Upper lobe of left lung (tissue), 6 donors: ENCODE data around the gene ZSCAN9. TPM values are rescaled to one million over a fixed set of nuclear protein-coding genes. Genes with fewer than 3 reads are reported as not detected.

ENCODE experiments used
- ATAC-seq, 2 donors: fragments of 200-7000 bp; cut with Tn5 transposase; one replicate each; pipeline ENCODE4 v1.9.1; 2022; ENCODE audit warnings: mild to moderate bottlenecking in 2 of 2, moderate library complexity in 2 of 2; ENCODE audit not compliant: low FRiP score in 2 of 2
- DNase-seq, 2 donors: peaks; one replicate each; pipeline ENCODE4 v3.0.0-alpha.2; 2019 to 2020
- H3K27ac ChIP-seq, 4 donors: fragments of 200-600 bp; sonication (generic); one replicate each; pipeline ENCODE4 v1.5.1; 2016 to 2019
- H3K27me3 ChIP-seq, 4 donors: fragments of 200-600 bp; sonication (generic); one replicate each; pipeline ENCODE4 v1.5.1; 2017 to 2019
- H3K36me3 ChIP-seq, 4 donors: fragments of 200-600 bp; sonication (generic); one replicate each; pipeline ENCODE4 v1.5.1; 2016 to 2019
- H3K4me1 ChIP-seq, 4 donors: fragments of 200-600 bp; sonication (generic); one replicate each; pipeline ENCODE4 v1.5.1; 2018 to 2019
- H3K4me3 ChIP-seq, 4 donors: fragments of 200-600 bp; sonication (generic); one replicate each; pipeline ENCODE4 v1.5.1; 2017 to 2019; ENCODE audit warnings: mild to moderate bottlenecking in 2 of 4, moderate library complexity in 1 of 4
- H3K9me3 ChIP-seq, 4 donors: fragments of 200-600 bp; sonication (generic); one replicate each; pipeline ENCODE4 v1.5.1; 2018 to 2019
- EP300 ChIP-seq, 4 donors: sonication (generic); formaldehyde crosslinking; IDR thresholded peaks; one replicate each; pipeline ENCODE4 v1.5.1; 2017; ENCODE audit warnings: antibody characterized with exemption in 4 of 4, control low read depth in 2 of 4
- POLR2A ChIP-seq, 4 donors: fragments of 450-650 bp; IDR thresholded peaks; one replicate each; pipeline ENCODE4 v1.5.1; 2016 to 2017; ENCODE audit warnings: antibody characterized with exemption in 4 of 4, mild to moderate bottlenecking in 2 of 4
- POLR2AphosphoS5 ChIP-seq, 2 donors: sonication (generic); formaldehyde crosslinking; IDR thresholded peaks; one replicate each; pipeline ENCODE4 v1.5.1; 2017; ENCODE audit warnings: antibody characterized with exemption in 2 of 2
- WGBS, 2 donors: methylation state at CpG; one replicate each; pipeline ENCODE4 v1.1.5; 2017 to 2018; 5-methylcytosine and 5-hydroxymethylcytosine counted together
- total RNA-seq, 6 donors: library from RNA; depleted of rRNA in 4 of 6; stranded (reverse); fragments of >200 nt in 4 of 6; gene quantifications; one replicate each; pipeline versions ENCODE4 v1.1.0 to v1.2.1, GENCODE V29; 2016 to 2021
- TF ChIP-seq, protein P1 (sequence below), 6 experiments: fragments of 450-650 bp in 4 of 6; fragments of 200-600 bp in 2 of 6; sonication (generic) in 2 of 6; IDR thresholded peaks; one replicate each; pipeline ENCODE4 v1.5.1; 2016 to 2019; ENCODE audit warnings: antibody characterized with exemption in 6 of 6
- donor health status: DM: no; HTN: no; CAD: no; lungs with moderate emphysema.
- donor health status: DM: no; HTN: yes; CAD: no; lungs with severe emphysema.

The ZSCAN9 gene
- 10 to 100 TPM in 5 of 6 donors, 1 to 10 TPM in 1; 5.4 to 36.7 (median 12.4) TPM for total RNA-seq

DNA sequence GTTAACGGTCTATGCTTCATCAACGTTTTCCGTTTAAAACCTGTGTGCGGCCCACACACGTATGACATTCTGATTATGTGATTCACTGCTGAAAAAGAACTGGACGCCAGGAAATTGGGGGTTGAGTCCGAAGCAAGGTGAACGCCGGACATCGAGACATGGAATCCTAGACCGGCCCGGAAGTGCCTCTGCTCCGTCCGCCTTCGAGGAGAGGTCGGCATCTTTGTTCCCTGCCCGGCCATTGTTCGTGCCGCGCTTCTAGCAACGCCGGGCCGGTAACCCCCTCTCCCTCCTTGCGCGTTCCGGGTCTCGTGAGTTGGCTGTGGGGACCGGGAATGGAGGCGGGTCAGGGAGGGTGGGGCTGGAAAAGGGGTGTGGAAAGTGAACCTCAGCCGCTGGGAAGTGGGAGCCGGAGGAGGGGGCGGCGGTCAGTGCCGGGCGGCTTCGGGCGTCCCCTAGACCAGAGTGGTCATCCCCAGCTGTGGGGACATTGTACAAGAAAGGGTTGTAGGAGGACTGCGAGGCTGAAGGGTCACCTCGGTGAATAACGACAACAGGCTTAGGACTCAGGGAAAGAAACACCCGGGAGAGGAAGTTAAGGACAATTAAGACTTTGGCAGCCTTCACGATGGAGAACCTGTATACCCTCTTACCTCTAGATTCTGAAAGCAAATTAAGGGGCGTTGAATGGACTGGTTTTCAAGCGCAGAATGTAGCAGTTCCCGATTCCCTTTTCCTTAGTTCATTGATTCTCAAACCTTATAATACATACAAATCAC is at the start of gene ZSCAN9:
Gene ZSCAN9, plus strand, starts transcription at position 220 of the 779 bp plus-strand sequence. CDS start 1,810 bp downstream, outside the sequence.
- DNase-seq (peak; percentile 87 to 89), ATAC-seq (peak; percentile 97 to 98)
- 2% methylated on average over 34 to 45 of the region's 45 CpGs for WGBS, 2 donors

DNA sequence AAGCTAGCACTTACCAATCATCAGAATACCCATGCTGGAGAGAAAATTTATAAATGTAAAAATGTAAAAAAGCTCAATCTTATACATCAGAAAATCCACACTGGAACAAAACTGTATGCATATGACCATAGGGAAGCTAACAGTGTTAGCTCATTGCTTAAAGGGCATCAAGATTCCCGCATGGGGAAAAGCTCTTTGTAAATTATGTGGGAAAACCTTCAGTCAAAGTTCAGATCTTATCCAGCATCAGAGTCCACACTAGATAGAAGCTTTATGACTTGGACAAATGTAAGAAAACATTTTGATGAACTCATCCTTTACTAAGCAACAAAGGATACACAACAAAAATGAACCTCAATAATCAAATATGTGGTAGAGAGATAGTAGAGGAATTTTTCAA is 48.7 kb upstream of the ZSCAN9 start:
- Histone ChIP-seq H3K36me3 (no peaks in the 10 kb centered on the region), H3K9me3 (no peaks in the 10 kb centered on the region), H3K4me1 (no peaks in the 10 kb centered on the region), H3K4me3 (no peak overlapping the region), H3K27me3 (no peaks in the 10 kb centered on the region), H3K27ac (no peak overlapping the region)
- 96 to 100% methylated on average over 1 of the region's 1 CpG for WGBS, 2 donors
- ATAC-seq (no peak), DNase-seq (no peak)
- TF ChIP-seq EP300 (IDR thresholded peaks at IDR 0.05) (no peak), POLR2AphosphoS5 (IDR thresholded peaks at IDR 0.05) (no peak), POLR2A (IDR thresholded peaks at IDR 0.05) (no peak)
- TF ChIP-seq, protein P1, sequence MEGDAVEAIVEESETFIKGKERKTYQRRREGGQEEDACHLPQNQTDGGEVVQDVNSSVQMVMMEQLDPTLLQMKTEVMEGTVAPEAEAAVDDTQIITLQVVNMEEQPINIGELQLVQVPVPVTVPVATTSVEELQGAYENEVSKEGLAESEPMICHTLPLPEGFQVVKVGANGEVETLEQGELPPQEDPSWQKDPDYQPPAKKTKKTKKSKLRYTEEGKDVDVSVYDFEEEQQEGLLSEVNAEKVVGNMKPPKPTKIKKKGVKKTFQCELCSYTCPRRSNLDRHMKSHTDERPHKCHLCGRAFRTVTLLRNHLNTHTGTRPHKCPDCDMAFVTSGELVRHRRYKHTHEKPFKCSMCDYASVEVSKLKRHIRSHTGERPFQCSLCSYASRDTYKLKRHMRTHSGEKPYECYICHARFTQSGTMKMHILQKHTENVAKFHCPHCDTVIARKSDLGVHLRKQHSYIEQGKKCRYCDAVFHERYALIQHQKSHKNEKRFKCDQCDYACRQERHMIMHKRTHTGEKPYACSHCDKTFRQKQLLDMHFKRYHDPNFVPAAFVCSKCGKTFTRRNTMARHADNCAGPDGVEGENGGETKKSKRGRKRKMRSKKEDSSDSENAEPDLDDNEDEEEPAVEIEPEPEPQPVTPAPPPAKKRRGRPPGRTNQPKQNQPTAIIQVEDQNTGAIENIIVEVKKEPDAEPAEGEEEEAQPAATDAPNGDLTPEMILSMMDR (IDR thresholded peaks at IDR 0.05): no peak

More for the DNA sequence above, at the start of gene ZSCAN9:
- H3K4me3 ChIP-seq: peak within 1 kb of the TSS; percentile 8 to 89 (median 73)
- peaks cover 13 to 33% (median 18%) of the 10 kb centered on the region in 4 donors for H3K36me3 ChIP-seq
- no peaks in the 10 kb centered on the region for H3K9me3 ChIP-seq
- peaks cover 5 to 16% (median 9%) of the 10 kb centered on the region in 4 donors for H3K4me1 ChIP-seq
- TF ChIP-seq, protein P1 (IDR thresholded peaks at IDR 0.05): no peak
- TF ChIP-seq POLR2A (IDR thresholded peaks at IDR 0.05) (peak in 1 of 4 donors; percentile 46), EP300 (IDR thresholded peaks at IDR 0.05) (no peak), POLR2AphosphoS5 (IDR thresholded peaks at IDR 0.05) (peak; percentile 57 to 63)
- peak within 1 kb of the TSS; percentile 49 to 85 (median 78) for H3K27ac ChIP-seq
- H3K27me3 ChIP-seq: no peaks in the 10 kb centered on the region

DNA sequence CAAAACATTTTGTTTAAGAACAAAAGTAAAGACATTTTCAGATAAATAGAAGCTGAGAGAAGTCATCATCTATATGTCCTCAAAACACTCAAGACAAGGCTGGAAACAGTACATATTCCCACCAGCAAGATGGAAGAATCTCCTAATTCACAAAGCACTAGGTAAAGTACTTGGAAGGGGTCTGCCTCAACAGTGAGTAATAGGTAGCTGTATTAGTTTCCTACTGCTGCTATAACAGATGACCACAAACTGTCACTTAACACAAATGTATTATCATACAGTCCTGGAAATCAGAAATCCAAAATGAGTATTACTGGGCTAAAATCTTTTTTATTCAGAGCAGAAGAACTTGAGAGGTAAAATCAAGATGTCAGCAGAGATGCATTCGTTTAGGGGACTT is 42.8 kb upstream of the ZSCAN9 start:
- 67 to 76% methylated on average over 1 of the region's 1 CpG for WGBS, 2 donors
- DNase-seq (no peak), ATAC-seq (no peak)
- Histone ChIP-seq H3K4me1 (no peaks in the 10 kb centered on the region), H3K9me3 (peaks cover 2 to 6% (median 4%) of the 10 kb centered on the region in 4 donors), H3K36me3 (no peaks in the 10 kb centered on the region), H3K27me3 (no peaks in the 10 kb centered on the region), H3K27ac (no peak overlapping the region), H3K4me3 (no peak overlapping the region)
- no peak for TF ChIP-seq POLR2A (IDR thresholded peaks at IDR 0.05)

DNA sequence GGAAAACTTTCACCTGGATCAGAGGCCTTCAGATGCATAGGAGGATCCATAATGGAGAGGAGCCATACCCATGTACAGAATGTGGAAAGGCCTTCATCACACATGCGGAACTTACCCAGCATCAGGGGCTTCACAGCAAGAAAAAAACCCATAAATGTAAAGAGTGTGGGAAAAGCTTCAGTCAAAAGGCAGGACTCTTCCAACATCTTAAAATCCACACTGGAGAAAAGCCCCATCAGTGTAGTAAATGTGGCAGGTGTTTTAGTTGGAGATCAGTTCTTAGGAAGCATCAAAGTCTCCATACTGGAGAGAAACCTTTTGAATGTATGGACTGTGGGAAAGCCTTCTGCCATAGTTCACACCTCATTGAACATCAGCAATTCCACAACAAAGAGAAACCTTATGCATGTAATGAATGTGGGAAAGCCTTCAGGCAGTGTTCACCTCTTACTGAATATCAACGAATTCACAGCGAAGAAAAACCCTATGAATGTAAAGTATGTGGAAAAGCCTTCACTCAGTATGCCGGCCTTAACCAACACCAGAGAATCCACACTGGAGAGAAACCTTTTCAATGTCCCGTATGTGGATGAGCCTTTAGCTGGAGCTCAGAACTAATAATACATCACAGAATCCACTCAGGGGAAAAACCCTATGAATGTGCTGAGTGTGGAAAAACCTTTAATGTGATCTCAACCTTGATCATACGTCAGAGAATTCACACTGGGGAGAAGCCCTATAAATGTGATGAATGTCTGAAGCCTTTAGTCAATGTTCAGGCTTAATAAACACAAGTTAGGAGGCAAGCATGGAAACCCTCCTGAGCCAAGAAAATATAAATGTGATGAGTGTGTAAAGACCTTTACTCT is 36.7 kb upstream of the ZSCAN9 start:
- 73 to 81% methylated on average over 6 of the region's 6 CpGs for WGBS, 2 donors
- H3K4me3 ChIP-seq: no peak overlapping the region
- no peaks in the 10 kb centered on the region for H3K27me3 ChIP-seq
- TF ChIP-seq, protein P1 (IDR thresholded peaks at IDR 0.05): no peak
- no peak for TF ChIP-seq EP300 (IDR thresholded peaks at IDR 0.05)
- TF ChIP-seq POLR2AphosphoS5 (IDR thresholded peaks at IDR 0.05): no peak
- TF ChIP-seq POLR2A (IDR thresholded peaks at IDR 0.05): no peak
- H3K36me3 ChIP-seq: no peaks in the 10 kb centered on the region
- no peak overlapping the region for H3K27ac ChIP-seq
- no peak for DNase-seq
- ATAC-seq: no peak
- peaks cover 20 to 53% (median 37%) of the 10 kb centered on the region in 4 donors for H3K9me3 ChIP-seq
- H3K4me1 ChIP-seq: no peaks in the 10 kb centered on the region

DNA sequence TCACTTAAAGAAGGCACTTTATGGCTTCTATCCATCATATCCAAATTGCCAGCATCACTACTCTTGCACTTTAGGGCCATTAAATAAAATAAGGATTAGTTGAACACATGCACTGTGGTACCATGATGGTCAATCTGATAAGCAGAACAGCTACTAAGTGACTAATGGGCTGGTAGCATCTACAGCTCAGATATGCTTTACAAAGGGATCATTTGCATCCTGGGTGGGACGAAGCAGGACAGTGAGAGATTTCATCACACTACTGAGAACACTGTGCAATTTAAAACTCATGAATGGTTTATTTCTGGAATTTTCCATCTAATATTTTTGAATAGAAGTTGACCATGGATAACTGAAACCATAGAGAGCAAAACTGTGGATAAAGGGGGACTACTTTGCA is 25.1 kb upstream of the ZSCAN9 start:
- H3K9me3 ChIP-seq: peaks cover 3 to 14% (median 4%) of the 10 kb centered on the region in 4 donors
- no peaks in the 10 kb centered on the region for H3K36me3 ChIP-seq
- no peak for DNase-seq
- no peaks in the 10 kb centered on the region for H3K4me1 ChIP-seq
- H3K27me3 ChIP-seq: no peaks in the 10 kb centered on the region
- H3K4me3 ChIP-seq: no peak overlapping the region
- H3K27ac ChIP-seq: no peak overlapping the region
- TF ChIP-seq, protein P1 (IDR thresholded peaks at IDR 0.05): no peak
- no peak for TF ChIP-seq POLR2AphosphoS5 (IDR thresholded peaks at IDR 0.05)
- no peak for TF ChIP-seq EP300 (IDR thresholded peaks at IDR 0.05)
- no peak for TF ChIP-seq POLR2A (IDR thresholded peaks at IDR 0.05)
- ATAC-seq: no peak
- 46 to 76% methylated on average over 1 of the region's 1 CpG for WGBS, 2 donors
